Dermis microvascular lymphatic vessel endothelial cell (primary cell): ENCODE results near the gene POLR2A. TPM values are rescaled to one million over a fixed set of nuclear protein-coding genes. Genes with fewer than 3 reads are reported as not detected.
A peak's percentile ranks its signal among the peaks of the same experiment; 100 is the strongest.
"Not testable (repeated sequence)": the region's sequence is repeated elsewhere in the genome, so short reads cannot be mapped to it uniquely, and the experiment has no call there.

ENCODE experiments used
- DNase-seq, 2 donors: peaks; one replicate each; pipeline versions ENCODE4 v3.0.0 to v3.0.0-alpha.2; 2010; ENCODE audit warnings: low read depth in 2 of 2
- total RNA-seq: library from RNA; depleted of rRNA; stranded (reverse); fragments of >200 nt; gene quantifications from 2 replicates; pipeline ENCODE4 v1.2.1, GENCODE V29; 2014

POLR2A gene
- total RNA-seq, 1 donor from 2014 or later = 56.5 TPM

DNA sequence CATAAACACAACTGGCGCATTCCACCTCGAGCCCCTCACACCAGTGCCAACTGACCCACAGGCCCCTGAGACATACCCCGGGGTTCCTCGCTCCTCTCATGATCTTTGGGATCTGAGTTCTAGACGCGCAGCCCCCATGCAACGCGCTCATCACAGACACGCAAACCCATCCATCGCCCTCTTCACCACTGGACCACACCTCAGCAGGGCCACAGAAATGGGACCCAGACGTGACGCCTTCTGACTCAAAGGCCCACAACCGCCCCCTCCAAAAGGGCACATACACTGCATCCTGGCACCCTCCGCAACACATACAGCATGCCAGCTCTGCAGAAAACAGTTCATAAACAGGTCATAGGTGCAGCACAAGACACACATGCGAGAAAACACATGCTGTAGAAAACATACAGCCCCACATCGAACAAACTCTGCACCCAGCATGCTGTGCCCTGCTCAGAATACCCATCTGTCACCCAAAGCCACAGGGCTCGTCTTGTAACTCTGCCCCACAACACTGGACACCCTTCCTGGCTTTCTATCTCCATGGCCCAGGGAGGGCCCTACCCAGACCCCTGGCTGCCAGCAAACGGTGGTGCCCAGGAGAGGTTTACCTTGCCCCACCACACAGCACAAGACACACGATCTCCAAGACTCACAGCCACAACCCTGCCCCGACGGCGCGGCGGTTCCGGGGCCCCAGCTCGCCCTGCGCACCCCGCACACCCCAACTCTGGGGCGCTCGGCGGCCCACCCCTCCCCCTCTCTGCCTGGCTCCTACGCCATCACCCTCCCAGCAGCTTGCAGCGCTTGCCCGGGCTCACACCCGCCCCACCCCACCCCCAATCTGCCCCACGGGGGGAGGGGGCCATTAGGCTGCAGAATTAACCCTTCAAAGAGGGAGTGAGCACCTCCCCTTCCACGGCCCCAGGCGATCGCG is 5.6 kb upstream of the POLR2A start:
- peak in 1 of 2 donors; percentile 24 for DNase-seq

DNA sequence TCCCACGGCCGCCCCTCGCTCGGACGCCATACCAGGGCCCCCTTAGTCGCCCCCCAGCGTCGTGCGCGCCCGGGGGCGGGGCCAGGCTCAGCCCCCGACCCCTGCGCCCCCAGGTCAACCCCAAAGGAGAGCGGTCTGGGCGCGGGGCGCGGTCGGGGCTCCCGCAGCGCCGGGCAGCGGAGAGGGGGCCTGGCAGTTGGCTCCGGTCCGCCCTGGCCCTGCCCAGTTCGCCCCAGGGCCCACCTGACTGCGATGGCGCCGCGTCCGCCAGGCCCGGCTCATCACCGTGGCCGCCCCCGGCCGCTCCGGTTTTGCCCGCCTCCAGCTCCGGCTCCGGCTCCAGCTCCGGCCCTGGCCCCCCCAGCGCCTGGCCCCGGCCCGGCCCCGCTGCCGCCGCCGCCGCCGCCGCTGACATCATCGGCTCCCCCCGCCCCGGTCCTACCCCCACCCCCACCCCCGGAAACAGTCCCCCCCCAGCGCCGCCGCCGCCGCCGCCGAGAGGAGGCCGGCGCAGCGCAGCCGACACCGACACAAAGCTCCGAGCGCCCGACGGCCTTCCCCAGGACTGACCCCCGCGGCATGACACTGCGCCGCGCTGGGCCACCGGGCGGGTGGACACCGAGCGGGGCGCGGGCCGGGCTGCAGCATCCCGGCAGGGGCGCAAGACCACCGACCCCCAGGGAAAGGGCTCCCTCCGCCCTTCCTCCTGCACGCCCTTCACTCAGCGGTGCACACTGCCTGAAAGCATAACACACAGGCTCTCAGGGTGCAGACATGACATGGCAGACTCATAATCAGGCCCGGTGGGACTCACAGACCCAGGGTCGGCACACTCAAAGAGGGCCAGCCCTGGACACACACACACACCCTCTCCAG is 4.7 kb upstream of the POLR2A start, which contains the start of gene ZBTB4:
ZBTB4 (minus strand) TSS at position 419 of the 876 bp plus-strand sequence. CDS start 12,830 bp downstream, outside the sequence.
- peak in 1 of 2 donors; percentile 53 for DNase-seq

DNA sequence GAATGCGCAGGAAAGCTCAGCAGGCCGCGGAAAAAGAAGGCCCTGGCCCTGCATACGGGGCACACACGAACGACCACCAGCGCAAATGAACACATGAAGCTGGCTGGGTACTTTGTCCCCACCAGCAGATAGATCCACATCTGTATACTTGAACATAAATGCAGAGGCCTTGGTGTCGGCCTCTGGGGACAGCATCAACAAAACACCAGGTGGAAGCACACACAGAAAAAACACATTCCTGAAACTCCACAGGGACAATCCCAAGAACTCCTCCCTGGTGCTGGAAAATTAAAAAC is 4.1 kb upstream of the POLR2A start:
- DNase-seq = no peak

DNA sequence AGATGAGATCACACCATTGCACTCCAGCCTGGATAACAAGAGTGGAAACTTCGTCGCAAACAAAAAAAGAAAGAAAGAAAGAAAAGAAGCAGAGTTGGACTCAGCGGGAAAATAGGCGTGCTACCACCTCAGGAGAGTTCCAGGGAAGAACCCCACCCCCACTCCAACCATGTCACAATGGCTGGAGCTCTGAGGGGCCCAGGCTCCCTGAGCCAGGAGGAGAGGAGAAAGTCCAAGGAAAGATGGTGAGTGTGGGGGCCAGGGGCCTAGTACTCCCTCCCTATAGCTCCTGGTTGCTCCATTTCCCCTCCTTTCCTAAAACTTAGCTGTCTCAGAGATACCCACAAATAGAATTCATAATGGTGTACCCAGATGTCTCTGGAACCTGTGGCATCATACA is 2.9 kb upstream of the POLR2A start, which contains the start of gene SLC35G6:
SLC35G6 (plus strand) TSS at position 172 of the 400 bp plus-strand sequence; CDS start at position 243, 71 bp downstream.
- not testable (repeated sequence) for DNase-seq

DNA sequence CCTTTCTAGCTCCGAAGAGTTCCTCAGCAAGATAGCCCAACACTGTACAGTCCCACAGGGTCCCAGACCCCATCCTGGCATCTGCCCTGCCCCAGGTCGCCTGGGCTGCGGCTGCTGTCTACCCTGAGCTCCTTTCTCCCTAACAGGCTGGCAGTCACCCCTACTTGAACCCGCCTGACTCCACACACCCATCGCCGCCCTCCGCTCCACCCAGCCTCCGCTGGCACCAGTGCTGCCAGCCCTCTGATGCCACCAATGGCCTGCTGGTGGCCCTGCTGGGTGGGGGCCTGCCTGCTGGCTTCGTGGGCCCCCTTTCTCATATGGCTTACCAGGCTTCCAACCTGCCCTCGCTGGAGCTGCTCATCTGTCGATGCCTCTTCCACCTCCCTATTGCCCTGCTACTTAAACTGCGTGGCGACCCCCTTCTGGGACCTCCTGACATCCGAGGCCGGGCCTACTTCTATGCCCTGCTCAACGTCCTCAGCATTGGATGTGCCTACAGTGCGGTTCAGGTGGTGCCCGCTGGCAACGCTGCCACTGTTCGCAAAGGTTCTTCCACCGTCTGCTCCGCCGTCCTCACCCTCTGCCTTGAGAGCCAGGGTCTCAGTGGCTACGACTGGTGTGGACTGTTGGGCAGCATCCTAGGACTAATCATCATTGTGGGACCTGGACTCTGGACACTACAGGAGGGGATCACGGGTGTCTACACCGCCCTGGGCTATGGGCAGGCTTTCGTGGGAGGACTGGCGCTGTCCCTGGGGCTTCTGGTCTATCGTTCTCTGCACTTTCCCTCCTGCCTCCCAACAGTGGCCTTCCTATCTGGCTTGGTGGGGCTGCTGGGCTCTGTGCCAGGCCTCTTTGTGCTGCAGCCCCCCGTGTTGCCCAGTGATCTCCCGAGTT is 2.1 kb upstream of the POLR2A start:
- not testable (repeated sequence) for DNase-seq

DNA sequence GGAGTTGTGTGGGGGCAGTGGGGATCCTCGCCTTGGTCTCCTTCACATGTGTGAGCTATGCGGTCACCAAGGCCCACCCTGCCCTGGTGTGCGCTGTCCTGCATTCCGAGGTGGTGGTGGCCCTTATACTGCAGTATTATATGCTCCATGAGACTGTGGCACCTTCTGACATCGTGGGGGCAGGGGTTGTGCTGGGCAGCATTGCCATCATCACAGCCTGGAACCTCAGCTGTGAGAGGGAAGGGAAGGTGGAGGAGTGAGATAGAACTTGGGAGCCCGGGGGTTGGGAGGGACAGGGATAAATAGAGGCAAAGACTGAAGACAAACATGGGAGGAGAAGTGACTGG is 1.5 kb upstream of the POLR2A start:
- DNase-seq = not testable (repeated sequence)

DNA sequence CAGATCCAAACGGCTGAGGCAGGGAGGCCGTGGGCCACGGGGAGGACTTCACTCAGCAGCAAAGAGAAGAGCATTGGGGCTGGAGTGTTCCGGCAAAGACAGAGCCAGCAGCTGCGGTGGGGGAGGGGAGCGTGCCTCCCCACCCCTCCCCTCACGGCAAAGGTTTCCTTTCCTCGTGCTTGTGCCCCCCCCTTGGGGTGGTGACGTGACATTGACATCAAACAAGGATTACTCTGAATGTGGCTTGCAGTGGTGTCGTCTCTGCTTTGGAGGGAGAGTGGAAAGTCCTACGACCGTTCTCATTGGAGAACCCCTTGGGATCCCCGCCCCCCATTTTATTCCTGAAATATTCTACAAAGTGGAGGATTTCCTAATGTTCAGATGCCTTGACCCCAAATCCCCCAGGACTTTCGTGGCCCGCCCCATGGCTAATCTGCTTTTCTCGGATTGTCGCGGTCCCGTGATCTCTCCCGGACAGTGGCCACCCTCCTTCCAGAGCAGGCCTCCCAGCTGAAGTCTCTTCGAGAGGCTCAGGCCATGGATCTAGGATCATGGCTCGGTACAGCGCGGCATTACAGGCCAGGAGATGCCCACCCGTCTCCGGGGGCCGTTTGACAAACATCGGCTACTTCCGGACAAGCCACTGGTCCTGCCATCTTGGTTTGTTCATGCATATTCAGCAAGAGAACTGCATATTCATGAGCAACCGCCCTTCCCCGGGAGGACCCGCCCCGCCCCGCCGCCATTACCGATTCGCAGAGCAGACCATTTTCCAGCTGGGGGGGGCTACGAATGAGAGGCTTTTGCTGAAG is 705 bp upstream of the POLR2A start:
- DNase-seq = peak; percentile 81 to 92

DNA sequence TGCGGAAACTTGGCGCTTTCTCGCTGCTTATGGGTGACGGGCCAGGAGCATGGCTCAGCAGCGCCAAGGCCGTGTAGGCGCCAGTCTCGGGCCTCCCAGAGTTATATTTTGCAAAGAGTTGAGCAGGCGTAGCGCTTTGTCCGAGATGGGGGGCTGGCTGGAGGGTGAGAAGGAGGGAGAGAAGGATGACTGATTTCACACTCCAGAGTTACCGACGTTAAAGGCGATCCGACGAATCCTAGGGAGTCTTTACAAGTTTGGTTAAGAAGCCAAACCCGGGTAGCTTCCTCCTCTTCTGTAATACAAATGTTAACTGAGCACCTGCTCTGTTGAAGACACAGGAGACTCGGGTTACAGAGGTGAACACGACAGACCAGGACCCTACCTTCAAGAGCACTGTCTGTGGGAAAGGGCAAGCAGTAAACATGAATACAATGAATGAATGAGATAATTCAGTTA is 782 bp downstream of the POLR2A start:
- DNase-seq = no peak

DNA sequence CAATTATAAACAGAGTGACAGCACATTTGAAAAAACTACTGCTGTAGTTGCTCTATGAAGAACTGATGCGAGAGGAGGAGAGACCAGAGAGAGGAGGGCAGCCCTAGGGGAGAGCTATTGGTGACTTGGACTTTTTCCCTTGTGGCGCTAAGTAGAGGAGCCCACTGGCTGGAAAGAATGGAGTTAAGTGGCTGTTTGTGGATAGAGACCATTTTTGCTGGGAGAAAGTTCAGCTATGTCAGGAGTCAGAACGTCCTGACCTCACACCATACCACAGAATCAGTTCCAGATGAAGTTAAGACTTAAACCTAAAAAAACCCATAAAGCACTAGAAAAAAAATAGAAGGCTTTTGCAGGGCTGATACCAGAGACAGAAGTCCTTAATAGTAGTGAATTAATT is 2.0 kb downstream of the POLR2A start:
- peak in 1 of 2 donors; percentile 10 for DNase-seq

DNA sequence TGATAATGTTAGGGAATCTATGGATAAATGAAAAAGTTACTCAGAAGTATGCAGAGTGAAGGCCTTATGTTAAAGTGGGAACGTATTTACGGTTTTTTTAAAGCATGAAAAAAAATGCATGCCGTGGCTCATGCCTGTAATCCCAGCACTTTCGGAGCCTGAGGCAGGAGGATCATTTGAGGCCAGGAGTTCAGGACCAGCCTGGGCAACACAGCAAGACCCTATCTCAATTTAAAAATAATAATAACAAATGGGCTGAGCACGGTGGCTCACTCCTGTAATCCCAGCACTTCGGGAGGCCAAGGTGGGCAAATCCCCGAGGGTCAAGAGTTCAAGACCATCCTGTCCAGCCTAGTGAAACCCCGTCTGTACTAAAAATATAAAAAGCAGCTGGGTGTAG is 6.0 kb downstream of the POLR2A start:
- no peak for DNase-seq

DNA sequence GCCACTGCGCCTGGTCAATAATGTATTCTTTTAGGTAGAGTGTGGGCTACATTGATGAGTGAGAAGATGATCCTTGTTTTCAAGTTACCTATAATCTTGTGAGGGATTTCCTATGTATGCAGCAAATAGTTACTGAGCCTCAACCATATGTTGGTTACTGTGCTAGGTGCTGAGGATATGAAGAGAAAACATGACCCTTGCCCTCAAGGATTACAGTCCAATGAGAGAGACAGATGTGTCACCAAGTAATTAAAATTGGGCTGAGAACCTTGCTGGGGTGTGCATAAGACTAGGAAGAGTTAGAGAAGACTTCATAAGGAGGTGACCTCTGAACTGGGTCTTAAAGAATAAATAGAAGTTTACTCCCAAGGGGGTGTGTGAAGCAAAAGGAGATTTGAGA is 7.4 kb downstream of the POLR2A start:
- DNase-seq = no peak

DNA sequence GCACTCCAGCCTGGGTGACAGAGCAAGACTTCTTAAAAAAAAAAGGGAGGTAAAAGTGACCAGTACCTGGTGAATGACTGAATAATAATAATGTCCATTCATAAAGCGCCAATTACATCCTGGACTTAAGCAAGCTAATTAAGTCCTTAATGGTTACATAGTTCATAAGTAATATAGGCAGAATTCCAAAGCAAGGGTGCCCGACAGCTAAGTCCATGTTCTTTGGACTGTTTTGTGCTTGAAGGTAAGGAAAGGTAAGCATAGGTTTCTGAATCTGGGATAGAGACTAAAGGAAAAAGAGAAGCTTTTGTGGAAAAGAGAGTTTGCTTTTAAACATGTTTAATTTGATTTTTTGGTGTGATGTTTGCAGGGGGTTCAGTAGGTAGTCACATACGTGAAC is 9.8 kb downstream of the POLR2A start:
- DNase-seq = no peak

DNA sequence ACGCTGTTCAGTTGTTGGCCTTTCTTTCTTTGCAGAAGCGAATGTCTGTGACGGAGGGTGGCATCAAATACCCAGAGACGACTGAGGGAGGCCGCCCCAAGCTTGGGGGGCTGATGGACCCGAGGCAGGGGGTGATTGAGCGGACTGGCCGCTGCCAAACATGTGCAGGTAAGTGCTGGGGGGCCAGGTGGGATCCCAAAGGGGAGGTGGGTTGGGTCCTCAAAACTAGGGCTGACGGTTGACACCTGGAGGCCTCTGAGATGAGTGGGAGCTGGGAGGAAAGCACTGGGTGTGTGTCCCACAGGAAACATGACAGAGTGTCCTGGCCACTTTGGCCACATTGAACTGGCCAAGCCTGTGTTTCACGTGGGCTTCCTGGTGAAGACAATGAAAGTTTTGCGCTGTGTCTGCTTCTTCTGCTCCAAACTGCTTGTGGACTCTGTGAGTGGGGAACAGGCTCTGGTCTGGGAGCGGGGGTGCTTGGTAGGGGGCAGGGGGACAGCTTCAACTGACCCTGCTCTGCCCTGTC is 11.8 kb downstream of the POLR2A start:
- no peak for DNase-seq

DNA sequence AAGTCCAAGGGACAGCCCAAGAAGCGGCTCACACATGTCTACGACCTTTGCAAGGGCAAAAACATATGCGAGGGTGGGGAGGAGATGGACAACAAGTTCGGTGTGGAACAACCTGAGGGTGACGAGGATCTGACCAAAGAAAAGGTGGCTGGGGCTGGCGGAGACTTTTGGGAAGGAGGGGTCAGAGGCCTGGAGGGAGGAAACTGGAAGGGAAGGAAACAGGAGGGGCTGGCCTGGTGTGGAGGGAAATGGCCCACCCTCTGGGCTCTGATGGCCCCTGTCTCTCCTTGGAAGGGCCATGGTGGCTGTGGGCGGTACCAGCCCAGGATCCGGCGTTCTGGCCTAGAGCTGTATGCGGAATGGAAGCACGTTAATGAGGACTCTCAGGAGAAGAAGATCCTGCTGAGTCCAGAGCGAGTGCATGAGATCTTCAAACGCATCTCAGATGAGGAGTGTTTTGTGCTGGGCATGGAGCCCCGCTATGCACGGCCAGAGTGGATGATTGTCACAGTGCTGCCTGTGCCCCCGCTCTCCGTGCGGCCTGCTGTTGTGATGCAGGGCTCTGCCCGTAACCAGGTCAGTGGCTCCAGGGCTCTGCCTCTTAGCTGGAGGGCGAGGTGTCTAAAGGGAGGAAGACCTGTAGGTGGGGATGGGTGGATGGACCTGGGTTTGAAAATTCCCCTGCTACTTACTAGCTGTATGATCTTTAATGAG is 12.5 kb downstream of the POLR2A start:
- DNase-seq = no peak

DNA sequence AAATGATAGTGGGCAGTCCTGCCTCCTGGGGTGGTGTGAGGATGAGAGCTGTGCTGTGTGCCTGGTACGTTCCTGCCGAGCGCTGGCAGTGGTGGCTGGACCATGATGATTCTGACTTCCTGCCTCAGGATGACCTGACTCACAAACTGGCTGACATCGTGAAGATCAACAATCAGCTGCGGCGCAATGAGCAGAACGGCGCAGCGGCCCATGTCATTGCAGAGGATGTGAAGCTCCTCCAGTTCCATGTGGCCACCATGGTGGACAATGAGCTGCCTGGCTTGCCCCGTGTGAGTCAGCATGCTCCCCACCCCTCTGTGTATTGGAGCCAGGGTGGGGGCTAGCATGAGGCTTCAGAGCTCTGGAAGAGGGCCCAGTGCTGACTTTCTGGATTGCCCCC is 13.1 kb downstream of the POLR2A start:
- DNase-seq = peak; percentile 88 to 93

DNA sequence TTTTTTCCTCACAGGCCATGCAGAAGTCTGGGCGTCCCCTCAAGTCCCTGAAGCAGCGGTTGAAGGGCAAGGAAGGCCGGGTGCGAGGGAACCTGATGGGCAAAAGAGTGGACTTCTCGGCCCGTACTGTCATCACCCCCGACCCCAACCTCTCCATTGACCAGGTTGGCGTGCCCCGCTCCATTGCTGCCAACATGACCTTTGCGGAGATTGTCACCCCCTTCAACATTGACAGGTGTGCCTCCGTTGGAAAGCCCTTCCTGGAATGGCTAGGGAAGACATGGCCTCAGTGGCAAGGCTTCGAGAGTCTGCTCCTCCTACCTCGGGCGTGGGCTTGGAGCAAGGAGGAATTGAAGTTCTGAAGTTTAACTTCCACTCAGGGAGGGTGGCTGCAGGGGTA is 13.5 kb downstream of the POLR2A start:
- DNase-seq = no peak

DNA sequence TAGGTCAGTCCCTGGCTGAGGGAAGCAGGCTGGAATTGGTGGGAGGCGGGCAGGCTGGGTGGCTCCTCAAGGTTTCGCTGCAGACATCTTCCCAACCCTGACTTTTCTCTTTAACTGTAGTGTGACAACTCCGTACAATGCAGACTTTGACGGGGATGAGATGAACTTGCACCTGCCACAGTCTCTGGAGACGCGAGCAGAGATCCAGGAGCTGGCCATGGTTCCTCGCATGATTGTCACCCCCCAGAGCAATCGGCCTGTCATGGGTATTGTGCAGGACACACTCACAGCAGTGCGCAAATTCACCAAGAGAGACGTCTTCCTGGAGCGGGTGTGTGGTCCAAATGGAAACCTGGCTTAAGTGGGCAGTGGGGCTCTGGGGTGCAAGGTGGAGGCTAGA is 15.0 kb downstream of the POLR2A start:
- no peak for DNase-seq

DNA sequence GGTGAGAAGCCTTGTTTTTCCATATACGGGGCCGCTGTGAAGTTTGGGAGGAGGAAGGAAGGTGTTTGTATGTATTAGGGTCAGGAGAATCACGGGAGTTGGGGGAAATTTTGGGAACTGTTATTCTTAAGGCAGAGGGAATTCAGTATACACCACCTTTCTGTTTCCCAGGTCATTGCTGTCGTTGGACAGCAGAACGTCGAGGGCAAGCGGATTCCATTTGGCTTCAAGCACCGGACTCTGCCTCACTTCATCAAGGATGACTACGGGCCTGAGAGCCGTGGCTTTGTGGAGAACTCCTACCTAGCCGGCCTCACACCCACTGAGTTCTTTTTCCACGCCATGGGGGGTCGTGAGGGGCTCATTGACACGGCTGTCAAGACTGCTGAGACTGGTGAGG is 17.6 kb downstream of the POLR2A start:
- no peak for DNase-seq

DNA sequence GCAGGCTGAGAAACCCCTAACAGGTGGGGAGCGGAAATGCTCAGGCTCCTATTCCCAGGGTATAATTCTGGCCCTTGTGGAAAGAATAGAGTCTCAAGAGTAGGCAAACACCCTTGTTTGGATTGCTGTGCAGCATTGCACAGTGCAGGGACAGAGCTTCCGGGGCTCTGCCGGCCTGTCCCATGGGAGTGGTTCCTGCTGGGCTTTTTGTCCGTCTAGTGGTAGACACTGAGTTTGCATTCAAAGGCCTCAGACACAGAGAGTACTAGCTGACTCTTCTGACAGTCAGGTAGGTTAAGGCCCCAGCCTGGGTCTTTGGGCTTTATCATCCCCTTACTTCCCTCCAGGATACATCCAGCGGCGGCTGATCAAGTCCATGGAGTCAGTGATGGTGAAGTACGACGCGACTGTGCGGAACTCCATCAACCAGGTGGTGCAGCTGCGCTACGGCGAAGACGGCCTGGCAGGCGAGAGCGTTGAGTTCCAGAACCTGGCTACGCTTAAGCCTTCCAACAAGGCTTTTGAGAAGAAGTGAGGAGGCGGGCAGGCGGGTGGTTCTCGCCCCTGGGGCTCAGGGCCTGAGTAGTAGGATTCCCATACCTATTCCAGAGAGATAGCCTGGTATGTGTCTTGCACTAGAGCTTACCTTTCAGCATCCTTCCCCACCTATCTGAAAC is 18.1 kb downstream of the POLR2A start:
- no peak for DNase-seq
